ENCODE measurements around the gene LCT. TPM values are rescaled to one million over a fixed set of nuclear protein-coding genes. Genes with fewer than 3 reads are reported as not detected.

The LCT gene
- total and polyA plus RNA-seq, 2 experiments from 2014 or later = not detected

- H3K27me3 Mint-ChIP-seq (ENCODE audit: insufficient read depth, low read depth, poor library complexity) = no peaks in the 10 kb centered on the region
- Histone ChIP-seq H3K36me3 (ENCODE audit: insufficient read depth) (peaks cover 63% of the 10 kb centered on the region), H3F3A (replicated peaks; ENCODE audit: low read depth) (peaks cover 9% of the 10 kb centered on the region; the same call in 1 of the 2 replicates), H3K9me2 (ENCODE audit: insufficient read depth) (no peaks in the 10 kb centered on the region), H3K27me3 (ENCODE audit: insufficient read depth) (no peaks in the 10 kb centered on the region), H4K20me1 (replicated peaks; ENCODE audit: insufficient read depth) (peaks cover 16% of the 10 kb centered on the region), H3K27ac (ENCODE audit: low read depth) (peak overlapping the region; percentile 72; the same call in 1 of the 2 replicates), H2AFZ (no peak overlapping the region), H3K79me2 (replicated peaks; ENCODE audit: insufficient read depth) (no peaks in the 10 kb centered on the region), H3K4me1 (ENCODE audit: insufficient read depth) (no peaks in the 10 kb centered on the region), H3K4me2 (no peak overlapping the region), H3K4me3 (no peak overlapping the region)
- TF ChIP-seq REST (IDR thresholded peaks at IDR 0.05; ENCODE audit: unreplicated experiment) = no peak
- no peak for TF ChIP-seq ETS1 (IDR thresholded peaks at IDR 0.05)
- no peak for TF ChIP-seq ZNF114 (CRISPR knock-in tag; IDR thresholded peaks at IDR 0.05)
- TF ChIP-seq ZNF462 (CRISPR knock-in tag; IDR thresholded peaks at IDR 0.05) = no peak
- TF ChIP-seq ZNF331 (CRISPR knock-in tag; IDR thresholded peaks at IDR 0.05; ENCODE audit: low read depth) = no peak
- TF ChIP-seq STAT1 (IDR thresholded peaks at IDR 0.05; ENCODE audit: unreplicated experiment) = no peak
- TF ChIP-seq EZH2 (IDR thresholded peaks at IDR 0.05; ENCODE audit: low read depth, unreplicated experiment) = no peak
- TF ChIP-seq EZH2phosphoT487 (IDR thresholded peaks at IDR 0.05; ENCODE audit: unreplicated experiment) = no peak
- no peak for TF ChIP-seq CREB1 (CRISPR knock-in tag; IDR thresholded peaks at IDR 0.05; ENCODE audit: low read depth)
- no peak for TF ChIP-seq NANOG (IDR thresholded peaks at IDR 0.05; ENCODE audit: borderline replicate concordance)
- no peak for TF ChIP-seq CTCF (conservative IDR thresholded peaks at IDR 0.05; ENCODE audit: low read depth in 2 of 2)
- TF ChIP-seq JUNB (IDR thresholded peaks at IDR 0.05; ENCODE audit: unreplicated experiment) = no peak
- TF ChIP-seq POLR2AphosphoS5 (IDR thresholded peaks at IDR 0.05; ENCODE audit: low read depth) = no peak
- no peaks in the 10 kb centered on the region for H3K9me3 Mint-ChIP-seq
- H3K27ac Mint-ChIP-seq = no peak overlapping the region
- H3K36me3 Mint-ChIP-seq (ENCODE audit: low read depth) = peaks cover 87% of the 10 kb centered on the region
- DNase-seq (ENCODE audit: low spot score) (no peak), ATAC-seq (no peak)
- H3K4me1 Mint-ChIP-seq = peaks cover under 1% of the 10 kb centered on the region; the same call in 2 of the 3 replicates
- H3K4me3 Mint-ChIP-seq = no peak overlapping the region
Observed at GRCh38 chr2:135776367-135776766, 60.6 kb downstream of the LCT start.

All from GM23338 (cell line).